ENCODE measurements around the gene NLGN2. TPM values are rescaled to one million over a fixed set of nuclear protein-coding genes. Genes with fewer than 3 reads are reported as not detected.

The NLGN2 gene
- total RNA-seq, 2 experiments from 2014 or later, result 2.0 to 3.5 TPM

Other genes starting within 250 kb of the NLGN2 start
- under 1 TPM; 0.35 to 0.38 TPM for gene ASGR1, start 228.5 kb upstream of the NLGN2 start, total RNA-seq
- 1 to 10 TPM; 4.9 to 5.3 TPM for gene DLG4, start 188.0 kb upstream of the NLGN2 start, total RNA-seq
- 100 to 1,000 TPM; 411 to 423 TPM for gene ACADVL, start 187.9 kb upstream of the NLGN2 start, total RNA-seq
- gene DVL2, start 173.3 kb upstream of the NLGN2 start, total RNA-seq, result 10 to 100 TPM; 52.7 to 62.0 TPM
- 10 to 100 TPM; 42.1 to 53.2 TPM for gene PHF23, start 168.4 kb upstream of the NLGN2 start, total RNA-seq
- gene GABARAP, start 165.4 kb upstream of the NLGN2 start, total RNA-seq, result 100 to 1,000 TPM; 207 to 231 TPM
- gene CTDNEP1, start 156.1 kb upstream of the NLGN2 start, total RNA-seq, result 100 to 1,000 TPM; 162 to 192 TPM
- gene ELP5, start 155.6 kb upstream of the NLGN2 start, total RNA-seq, result 10 to 100 TPM; 56.5 to 70.4 TPM
- 1 to 10 TPM in 1 of 2 experiments, under 1 TPM in 1; 0.66 to 1.9 TPM for gene CLDN7, start 145.4 kb upstream of the NLGN2 start, total RNA-seq
- not detected for gene SLC2A4, start 126.1 kb upstream of the NLGN2 start, total RNA-seq
- gene YBX2, start 113.2 kb upstream of the NLGN2 start, total RNA-seq, result 1 to 10 TPM in 1 of 2 experiments, under 1 TPM in 1; 0.35 to 1.4 TPM
- 100 to 1,000 TPM; 575 to 853 TPM for gene EIF5A, start 100.2 kb upstream of the NLGN2 start, total RNA-seq
- gene GPS2, start 92.5 kb upstream of the NLGN2 start, total RNA-seq, result 10 to 100 TPM; 83.7 to 85.1 TPM
- 10 to 100 TPM; 43.7 to 44.8 TPM for gene NEURL4, start 78.5 kb upstream of the NLGN2 start, total RNA-seq
- 100 to 1,000 TPM; 594 to 712 TPM for gene ACAP1, start 71.3 kb upstream of the NLGN2 start, total RNA-seq
- gene KCTD11, start 55.7 kb upstream of the NLGN2 start, total RNA-seq, result 1 to 10 TPM; 6.0 to 6.1 TPM
- not detected for gene TMEM95, start 52.7 kb upstream of the NLGN2 start, total RNA-seq
- under 1 TPM; 0.54 to 0.61 TPM for gene TNK1, start 26.8 kb upstream of the NLGN2 start, total RNA-seq
- gene PLSCR3, start 13.3 kb upstream of the NLGN2 start, total RNA-seq, result 10 to 100 TPM; 65.5 to 74.2 TPM
- 10 to 100 TPM; 47.5 to 56.1 TPM for gene TMEM256, start 3.7 kb upstream of the NLGN2 start, total RNA-seq
- gene SPEM1, start 12.5 kb downstream of the NLGN2 start, total RNA-seq, result not detected
- gene SPEM2, start 17.8 kb downstream of the NLGN2 start, total RNA-seq, result not detected
- gene SPEM3, start 21.0 kb downstream of the NLGN2 start, total RNA-seq, result not detected
- gene TMEM102, start 27.6 kb downstream of the NLGN2 start, total RNA-seq, result 10 to 100 TPM; 13.9 to 16.7 TPM
- 1 to 10 TPM; 3.6 to 4.1 TPM for gene FGF11, start 31.7 kb downstream of the NLGN2 start, total RNA-seq
- gene CHRNB1, start 37.2 kb downstream of the NLGN2 start, total RNA-seq, result 10 to 100 TPM; 10.4 to 13.1 TPM
- 10 to 100 TPM; 24.5 to 27.7 TPM for gene ZBTB4, start 71.8 kb downstream of the NLGN2 start, total RNA-seq
- not detected for gene SLC35G6, start 73.6 kb downstream of the NLGN2 start, total RNA-seq
- 100 to 1,000 TPM; 198 to 228 TPM for gene POLR2A, start 76.5 kb downstream of the NLGN2 start, total RNA-seq
- gene TNFSF12, start 141.2 kb downstream of the NLGN2 start, total RNA-seq, result 10 to 100 TPM; 52.8 to 59.4 TPM
- 1 to 10 TPM; 2.2 to 2.5 TPM for gene TNFSF13, start 150.9 kb downstream of the NLGN2 start, total RNA-seq
- 10 to 100 TPM; 55.7 to 70.9 TPM for gene SENP3, start 154.1 kb downstream of the NLGN2 start, total RNA-seq
- 10 to 100 TPM in 1 of 2 experiments, 1 to 10 TPM in 1; 10.0 to 26.7 TPM for gene CD68, start 171.8 kb downstream of the NLGN2 start, total RNA-seq
- 10 to 100 TPM; 57.6 to 76.9 TPM for gene MPDU1, start 176.0 kb downstream of the NLGN2 start, total RNA-seq
- gene SOX15, start 182.2 kb downstream of the NLGN2 start, total RNA-seq, result under 1 TPM; 0.21 to 0.35 TPM
- 10 to 100 TPM; 30.7 to 40.5 TPM for gene FXR2, start 207.1 kb downstream of the NLGN2 start, total RNA-seq
- gene SAT2, start 220.0 kb downstream of the NLGN2 start, total RNA-seq, result 10 to 100 TPM; 21.5 to 28.0 TPM
- not detected for gene SHBG, start 222.3 kb downstream of the NLGN2 start, total RNA-seq
- gene ATP1B2, start 243.1 kb downstream of the NLGN2 start, total RNA-seq, result under 1 TPM in 1 of 2 experiments, not detected in 1; 0.47 TPM